ENCODE results near the gene LRP4.

DNA sequence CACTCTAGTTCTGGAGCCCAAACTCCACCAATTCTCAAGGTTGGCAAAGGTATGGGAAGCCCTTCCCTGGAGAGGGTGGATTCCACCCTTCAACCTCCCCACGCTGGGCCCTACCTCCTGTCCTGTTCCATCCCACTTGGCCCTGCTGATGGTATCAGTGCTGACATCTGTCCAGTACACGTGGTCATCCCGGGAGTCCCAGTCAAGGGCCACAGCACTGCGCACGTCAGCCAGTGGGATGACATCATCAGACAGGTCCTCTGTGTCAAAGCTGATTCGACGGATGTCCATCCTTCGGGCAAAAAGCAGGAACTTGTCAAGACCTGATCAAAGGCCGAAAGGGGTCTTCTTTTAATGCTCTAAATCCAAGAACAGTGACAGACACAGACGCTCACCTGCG, 32.1 kb downstream of the LRP4 start:
- no peak for TF ChIP-seq CTCF (optimal IDR thresholded peaks at IDR 0.05 in 1 of 3, IDR thresholded peaks at IDR 0.05 in 1 of 3, conservative IDR thresholded peaks at IDR 0.05 in 1 of 3; ENCODE audit: extremely low read depth in 1 of 3, insufficient read depth in 2 of 3, low read length in 3 of 3)
- TF ChIP-seq EZH2 (IDR thresholded peaks at IDR 0.05; ENCODE audit: low read length) = no peak

All from keratinocyte (primary cell).